Transverse colon (tissue), 4 donors: ENCODE results near the gene TMEM255B. TPM values are rescaled to one million over a fixed set of nuclear protein-coding genes. Genes with fewer than 3 reads are reported as not detected.

Experiments
- DNase-seq: peaks from one replicate; pipeline ENCODE4 v3.0.0-alpha.2; 2019
- H3K27ac ChIP-seq, 4 donors: fragments of 200-600 bp; sonication (generic); 2 replicates each; pipeline ENCODE4 v1.5.1; 2016 to 2018; ENCODE audit warnings: inconsistent platforms in 4 of 4
- H3K27me3 ChIP-seq: fragments of 200-600 bp; sonication (generic); 2 replicates; pipeline ENCODE4 v1.5.1; 2017; ENCODE audit warnings: inconsistent platforms
- H3K36me3 ChIP-seq, 4 donors: fragments of 200-600 bp; sonication (generic); 2 replicates each; pipeline ENCODE4 v1.5.1; 2017 to 2019; ENCODE audit warnings: inconsistent platforms in 4 of 4
- H3K4me1 ChIP-seq, 4 donors: fragments of 200-600 bp; sonication (generic); 2 replicates each; pipeline ENCODE4 v1.5.1; 2017 to 2020; ENCODE audit warnings: inconsistent platforms in 4 of 4
- H3K4me3 ChIP-seq, 4 donors: fragments of 200-600 bp; sonication (generic); 1 replicate in 1 of 4; 2 replicates in 3 of 4; pipeline versions ENCODE4 v1.5.1 to v1.6.1; 2017 to 2019; ENCODE audit warnings: inconsistent platforms in 4 of 4
- H3K9me3 ChIP-seq, 2 donors: fragments of 200-600 bp; sonication (generic); 2 replicates each; pipeline ENCODE4 v1.5.1; 2017 to 2019; ENCODE audit warnings: inconsistent platforms in 2 of 2
- CTCF ChIP-seq, 5 experiments: fragments of 200-600 bp in 3 of 5; fragments of 450-650 bp in 2 of 5; sonication (generic) in 3 of 5; IDR thresholded peaks; 1 replicate in 2 of 5; 2 replicates in 3 of 5; pipeline ENCODE4 v1.5.1; 2016 to 2017; ENCODE audit warnings: antibody characterized with exemption in 5 of 5, inconsistent platforms in 3 of 5, mild to moderate bottlenecking in 2 of 5, moderate library complexity in 1 of 5
- EP300 ChIP-seq: sonication (generic); formaldehyde crosslinking; IDR thresholded peaks from one replicate; pipeline ENCODE4 v1.6.1; 2017; ENCODE audit warnings: antibody characterized with exemption, low read depth
- POLR2A ChIP-seq: fragments of 450-650 bp; IDR thresholded peaks from one replicate; pipeline ENCODE4 v1.6.1; 2016; ENCODE audit warnings: antibody characterized with exemption, mild to moderate bottlenecking, moderate library complexity
- POLR2AphosphoS5 ChIP-seq, 3 donors: sonication (generic); formaldehyde crosslinking; IDR thresholded peaks; one replicate each; pipeline ENCODE4 v1.6.1; 2016; ENCODE audit warnings: antibody characterized with exemption in 3 of 3
- WGBS, 2 donors: methylation state at CpG; one replicate each; pipeline ENCODE4 v1.1.5; 2018; ENCODE audit warnings: low coverage in 1 of 2; 5-methylcytosine and 5-hydroxymethylcytosine counted together
- in situ Hi-C, 4 donors: fragments of 200-750 bp; cut with MboI; loops; one replicate each; pipeline versions ENCODE4 v1.15.0 to v1.15.1; 2017; ENCODE audit warnings: low sequenced_read_pairs in 3 of 4, low pct_ligation_motif_present in 1 of 4, low pct_unique_long_range_greater_than_20kb in 1 of 4
- intact Hi-C: fragments of 100-400 bp; cut with DNase I; formaldehyde crosslinking; loops from one replicate; pipeline ENCODE4 v1.15.1; 2023; ENCODE audit warnings: low total_unique reads
- total RNA-seq, 4 donors: library from RNA; depleted of rRNA; stranded (reverse); fragments of >200 nt; gene quantifications; one replicate each; pipeline ENCODE4 v1.1.0, GENCODE V29; 2016

Gene TMEM255B
- total RNA-seq, 4 donors from 2014 or later, result 0.79 to 27.7 (median 9.4) TPM

- TF ChIP-seq POLR2AphosphoS5 (IDR thresholded peaks at IDR 0.05) (no peak), EP300 (no peak), CTCF (IDR thresholded peaks at IDR 0.05) (no peak), POLR2A (no peak)
- no peaks in the 10 kb centered on the region for H3K27me3 ChIP-seq
- intact Hi-C loops, result no loop called here
- DNase-seq, result no peak
- 75% methylated on average over 16 of the region's 22 CpGs; no CpG with 5 or more reads in 1 of the 2 donors for WGBS, 2 donors
- H3K27ac ChIP-seq, result peak overlapping the region in 2 of 4 donors; percentile 56 to 95
- no peak overlapping the region for H3K4me3 ChIP-seq
- H3K36me3 ChIP-seq, result no peaks in the 10 kb centered on the region
- peaks cover 41 to 78% (median 75%) of the 10 kb centered on the region in 4 donors for H3K4me1 ChIP-seq
- in situ Hi-C loops, result no loop called here
- H3K9me3 ChIP-seq, result no peaks in the 10 kb centered on the region
Measured at GRCh38 chr13:113852536-113853517, 93.8 kb downstream of the TMEM255B start.

- peaks cover 41 to 76% (median 70%) of the 10 kb centered on the region in 4 donors for H3K4me1 ChIP-seq
- intact Hi-C loops, result no loop called here
- peak overlapping the region; percentile 17 to 95 (median 62) for H3K27ac ChIP-seq
- TF ChIP-seq POLR2AphosphoS5 (IDR thresholded peaks at IDR 0.05) (no peak), CTCF (IDR thresholded peaks at IDR 0.05) (no peak), POLR2A (no peak), EP300 (no peak)
- no peak for DNase-seq
- no peaks in the 10 kb centered on the region for H3K27me3 ChIP-seq
- WGBS, 2 donors, result 62 to 65% methylated on average over 4 to 11 of the region's 11 CpGs
- no peak overlapping the region for H3K4me3 ChIP-seq
- in situ Hi-C loops, result no loop called here
- H3K9me3 ChIP-seq, result no peaks in the 10 kb centered on the region
- H3K36me3 ChIP-seq, result no peaks in the 10 kb centered on the region
Measured at GRCh38 chr13:113853518-113854237, 94.7 kb downstream of the TMEM255B start.

- Histone ChIP-seq H3K9me3 (no peaks in the 10 kb centered on the region), H3K4me1 (peaks cover 41 to 77% (median 65%) of the 10 kb centered on the region in 4 donors), H3K4me3 (no peak overlapping the region), H3K27me3 (no peaks in the 10 kb centered on the region), H3K27ac (peak overlapping the region; percentile 56 to 95 (median 64)), H3K36me3 (no peaks in the 10 kb centered on the region)
- in situ Hi-C loops, result no loop called here
- no peak for TF ChIP-seq POLR2A
- no peak for TF ChIP-seq EP300
- no peak for TF ChIP-seq CTCF (IDR thresholded peaks at IDR 0.05)
- TF ChIP-seq POLR2AphosphoS5 (IDR thresholded peaks at IDR 0.05), result no peak
- no peak for DNase-seq
- intact Hi-C loops, result no loop called here
- WGBS, 2 donors, result 54% methylated on average over 31 of the region's 31 CpGs; no CpG with 5 or more reads in 1 of the 2 donors
Measured at GRCh38 chr13:113854238-113855011, 95.4 kb downstream of the TMEM255B start.
